ENCODE measurements around the gene AMPD2.
"Not testable (repeated sequence)": the region's sequence is repeated elsewhere in the genome, so short reads cannot be mapped to it uniquely, and the experiment has no call there.

GRCh38 chr1:109660691-109661026 is 41.0 kb downstream of the AMPD2 start:
- not testable (repeated sequence) for TF ChIP-seq CTCF (conservative IDR thresholded peaks at IDR 0.05); ZFX (IDR thresholded peaks at IDR 0.05)
